Measurements from ENCODE around the gene MEN1.

MEN1 gene

DNA sequence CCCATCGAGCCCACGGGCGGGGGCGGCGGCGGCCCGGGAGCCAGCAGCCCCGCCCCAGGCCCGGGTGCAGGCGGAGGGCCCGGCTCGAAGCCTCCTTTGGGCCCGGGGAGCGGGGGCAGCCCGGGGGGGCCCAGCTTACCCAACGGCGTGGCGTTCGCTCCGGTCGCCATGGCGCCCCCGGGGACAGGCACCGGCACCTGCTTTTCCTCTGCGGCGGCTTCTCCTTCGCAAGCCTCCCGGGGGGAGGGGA, 32.2 kb downstream of the MEN1 start:
- no peak for DNase-seq

DNA sequence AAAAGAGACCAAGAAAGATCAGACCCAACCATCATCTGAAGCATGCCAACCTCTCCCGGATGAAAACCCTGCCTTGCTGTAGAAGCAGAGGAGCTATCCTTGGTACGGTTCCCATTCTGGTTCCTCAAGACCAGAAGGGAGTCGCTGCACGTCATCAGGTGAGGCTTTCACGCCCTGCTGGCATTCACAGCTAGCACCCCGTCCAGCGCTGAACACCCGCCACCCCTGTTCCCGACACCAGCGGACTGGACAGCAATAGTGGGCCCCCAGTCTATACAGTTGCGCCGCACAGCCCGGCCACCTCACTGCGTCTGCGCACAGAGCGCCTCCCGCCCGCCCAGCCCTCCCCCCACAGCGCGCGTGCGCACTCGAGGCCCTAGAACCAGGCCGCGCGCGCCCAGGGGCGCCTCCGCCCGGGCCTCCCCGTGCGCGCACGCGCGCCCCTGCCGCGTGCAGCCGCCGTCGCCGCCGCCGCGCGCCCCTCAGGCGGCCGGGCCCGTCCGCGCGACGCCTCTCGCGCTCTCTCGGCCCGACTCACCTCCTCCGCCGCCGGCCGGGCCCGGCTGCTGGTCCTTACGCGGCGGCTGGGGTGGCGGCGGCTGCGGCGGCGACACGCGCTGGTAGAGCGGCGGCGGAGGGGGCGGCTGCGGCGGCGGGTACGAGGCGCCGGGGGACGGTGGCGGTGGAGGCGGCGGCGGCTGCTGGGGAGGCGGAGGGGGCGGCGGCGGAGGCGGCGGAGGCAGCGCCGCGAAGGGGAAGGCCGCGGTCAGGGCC, 32.7 kb downstream of the MEN1 start:
- peak; percentile 78 for DNase-seq

DNA sequence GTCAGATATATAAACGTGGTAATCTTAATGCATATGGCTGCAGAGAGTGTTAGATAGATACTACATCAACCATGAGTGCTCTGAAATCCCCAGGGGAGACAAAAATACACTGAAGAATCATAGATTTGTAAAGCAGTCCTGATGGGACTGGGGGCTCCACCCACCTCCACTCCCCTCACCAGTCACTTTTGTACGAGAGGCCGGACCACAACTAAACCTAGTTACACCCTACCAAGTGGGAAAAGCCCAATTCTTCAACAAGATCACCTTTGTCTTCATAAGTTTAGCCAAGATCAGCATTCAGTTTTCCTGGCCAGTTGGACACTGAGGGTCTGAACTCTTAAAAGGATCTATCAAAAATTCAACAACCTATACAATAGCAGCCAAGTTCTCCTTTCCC, 33.5 kb downstream of the MEN1 start:
- no peak for DNase-seq

DNA sequence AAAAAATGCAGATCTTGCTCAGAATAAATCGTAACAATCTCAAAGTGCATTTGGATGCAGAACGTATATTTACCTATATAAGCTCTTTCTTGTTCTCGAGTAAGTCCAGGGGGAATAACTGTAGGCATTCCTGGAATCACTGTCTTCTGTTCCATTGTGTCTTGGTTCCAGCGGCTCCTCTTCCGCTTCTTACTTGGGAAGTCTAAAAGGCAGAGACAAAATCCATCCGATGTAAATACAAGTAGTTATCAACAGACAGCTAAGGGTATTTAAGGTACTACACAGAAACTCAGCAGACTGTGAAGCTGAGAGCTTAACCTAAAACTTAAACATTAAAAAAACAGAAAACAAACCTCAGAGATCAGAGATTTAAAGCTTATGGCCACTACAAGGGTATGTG, 33.9 kb downstream of the MEN1 start:
- no peak for DNase-seq

DNA sequence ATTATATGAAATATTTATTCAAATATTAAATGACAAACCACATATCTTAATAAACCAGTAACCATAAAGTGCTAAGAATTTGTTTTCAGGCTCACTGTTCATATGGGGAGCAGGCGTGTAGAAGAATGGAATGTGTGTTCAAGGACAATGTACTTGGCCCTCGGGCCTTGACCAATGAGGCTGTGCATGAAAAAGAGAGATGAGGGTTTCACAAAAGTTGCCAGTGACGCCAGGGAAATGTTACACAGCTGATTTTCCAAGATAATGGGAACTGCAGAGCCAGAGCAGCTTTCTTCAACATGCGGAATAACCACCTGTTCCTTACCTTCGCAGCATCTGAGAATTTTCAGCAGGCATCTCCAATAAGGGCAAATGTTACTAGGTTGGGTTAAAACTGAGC, 36.2 kb downstream of the MEN1 start:
- no peak for DNase-seq

DNA sequence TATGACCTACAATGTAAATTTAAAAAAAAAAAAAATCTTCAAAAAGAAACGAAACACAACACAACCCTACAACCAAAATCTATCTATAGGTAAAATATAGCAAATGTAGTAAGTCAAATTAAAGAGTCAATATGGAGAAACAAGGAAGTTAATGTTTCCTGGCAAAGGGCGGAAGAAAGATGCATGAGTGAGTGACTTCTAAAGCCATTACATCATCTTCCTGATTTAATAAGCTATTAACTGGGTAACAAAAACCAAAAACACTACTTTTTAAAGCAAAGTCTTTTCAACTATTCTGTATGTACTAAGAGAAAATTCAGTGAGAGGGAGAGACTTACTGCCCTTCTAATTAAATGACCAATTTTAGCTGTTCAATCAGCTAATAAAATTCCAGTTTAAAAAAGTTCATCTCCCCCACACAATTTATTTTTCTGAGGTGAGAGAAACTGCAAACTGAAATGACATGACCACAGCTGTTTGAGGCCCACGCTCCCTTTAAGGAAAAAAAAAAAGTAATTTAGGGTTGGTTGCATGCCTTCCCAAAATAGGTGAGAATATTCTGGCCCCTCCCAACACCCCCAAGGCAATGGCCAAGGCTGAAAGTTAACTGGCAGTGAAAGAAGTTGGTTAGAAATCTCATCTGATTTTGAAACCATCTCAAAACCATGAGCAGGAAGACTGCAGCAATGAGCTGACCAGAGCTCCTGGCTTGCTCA, 37.9 kb downstream of the MEN1 start:
- no peak for DNase-seq

DNA sequence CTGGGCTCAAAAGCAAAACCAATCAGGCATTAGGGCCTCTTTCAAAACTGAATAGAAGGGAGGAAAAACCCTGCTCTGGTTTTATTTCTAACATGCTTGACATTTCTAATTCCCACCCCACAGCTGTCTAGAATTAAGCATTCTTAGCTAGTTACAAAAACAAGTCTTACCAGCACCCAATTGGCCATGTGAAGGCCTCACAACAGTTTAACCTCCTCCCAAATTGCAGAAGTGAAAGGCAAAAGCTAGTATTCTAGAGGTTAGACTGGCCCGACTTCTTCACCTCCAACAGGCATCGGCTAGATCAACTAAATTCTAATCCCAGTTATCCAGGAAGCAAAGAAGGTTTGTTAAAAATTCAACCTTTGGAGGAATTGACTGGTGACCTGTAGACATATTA, 38.5 kb downstream of the MEN1 start:
- DNase-seq, result no peak

DNA sequence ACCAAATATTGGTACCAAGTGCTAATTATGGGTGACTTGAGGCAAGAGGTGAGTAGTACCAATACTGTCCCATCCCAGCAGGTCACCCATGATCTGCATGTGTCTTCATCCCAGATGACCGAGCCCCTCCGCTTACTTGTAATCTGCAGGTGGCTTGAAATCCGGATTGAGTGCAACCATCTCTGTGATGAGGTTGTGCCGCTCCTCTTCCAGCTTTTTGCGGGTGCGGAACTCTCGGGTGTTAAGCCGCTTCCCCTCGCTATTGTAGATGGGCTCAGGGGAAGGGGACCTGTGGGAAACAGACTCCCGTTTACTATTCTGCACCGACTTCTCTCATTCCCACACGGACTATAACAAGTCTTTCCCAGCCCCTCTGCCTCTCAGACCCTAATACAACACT, 40.2 kb downstream of the MEN1 start:
- no peak for DNase-seq

DNA sequence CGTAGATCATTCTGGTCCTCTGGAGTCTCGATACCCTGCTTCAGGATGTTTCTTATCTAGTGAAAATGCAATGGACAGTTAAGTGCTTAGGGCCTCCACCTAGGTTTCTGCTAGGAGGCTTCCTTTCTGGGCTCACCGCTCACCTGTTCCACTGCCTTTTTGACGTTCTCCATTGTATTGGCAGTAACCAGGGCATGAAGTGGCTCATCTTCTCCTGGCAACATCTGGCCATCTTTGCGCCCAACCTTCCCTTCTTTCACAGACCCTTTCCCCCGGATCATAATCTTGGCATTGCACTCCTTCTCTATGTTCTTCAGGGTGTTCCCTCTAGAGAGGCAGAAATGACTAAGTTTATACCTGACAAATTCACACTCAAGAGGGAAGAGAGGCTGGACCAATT, 41.1 kb downstream of the MEN1 start:
- DNase-seq, result no peak

DNA sequence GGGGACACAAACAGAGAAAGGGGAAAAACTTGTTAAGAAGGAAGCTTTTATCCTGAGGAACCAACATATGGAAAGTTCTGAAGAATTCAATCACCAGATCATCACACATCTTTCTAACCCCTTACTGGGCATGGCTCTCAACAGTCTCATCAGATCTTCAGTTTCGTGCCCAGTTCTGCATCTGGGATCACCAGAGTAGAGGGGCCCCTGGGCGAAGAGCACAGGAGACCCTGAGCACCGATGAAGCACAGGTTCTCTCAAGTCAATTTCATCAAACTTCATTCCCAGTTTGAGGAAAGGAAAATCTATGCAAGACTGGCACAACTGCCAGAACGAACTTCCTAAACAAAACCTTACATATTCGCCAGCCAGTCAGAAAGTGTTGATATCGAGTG, 42.1 kb downstream of the MEN1 start:
- DNase-seq, result no peak

DNA sequence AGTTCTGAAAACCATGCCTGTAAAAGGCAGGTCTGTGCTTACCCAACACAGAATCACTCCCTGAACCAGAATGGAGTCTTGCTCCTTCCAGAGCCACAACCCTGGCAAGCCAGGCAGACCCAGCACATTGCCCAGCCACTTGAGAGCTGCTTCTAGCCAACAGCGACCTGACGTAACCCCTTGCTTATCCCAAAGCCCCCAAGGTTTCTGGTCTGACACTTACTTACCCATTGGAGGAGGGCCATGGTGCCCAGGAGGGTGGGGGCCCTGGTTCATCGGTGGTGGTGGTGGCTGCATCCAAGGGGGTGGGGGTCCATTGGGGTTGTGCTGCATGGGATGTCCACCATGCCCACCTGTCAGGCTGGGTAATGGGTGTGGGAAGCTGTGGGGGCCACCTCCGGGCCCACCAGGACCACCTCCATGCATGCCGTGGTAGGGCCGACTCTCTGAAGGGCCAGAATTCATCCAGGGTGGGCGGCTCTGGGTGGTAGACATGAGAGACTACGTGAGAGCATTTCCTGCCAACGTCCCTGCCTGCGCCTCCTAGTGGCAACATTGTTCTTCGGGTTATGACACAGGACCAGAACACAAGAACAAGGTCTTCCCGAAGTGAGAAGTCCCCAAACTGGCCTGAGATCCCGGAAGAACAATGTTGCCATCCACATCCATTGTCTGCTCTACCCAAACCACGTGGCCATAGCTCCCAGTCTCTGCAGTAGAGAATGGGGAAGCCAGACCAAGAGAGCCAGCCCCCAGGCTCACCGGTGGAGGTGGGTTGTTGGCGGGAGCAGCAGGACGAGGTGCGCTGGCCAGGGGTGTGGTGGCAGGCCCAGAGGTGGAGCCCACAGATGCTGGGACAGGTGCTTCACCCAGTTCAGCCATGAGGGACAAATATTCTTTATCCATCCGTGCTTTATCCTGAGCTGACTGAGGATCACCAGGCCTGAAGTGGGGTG, 42.7 kb downstream of the MEN1 start:
- peak; percentile 66 for DNase-seq

DNA sequence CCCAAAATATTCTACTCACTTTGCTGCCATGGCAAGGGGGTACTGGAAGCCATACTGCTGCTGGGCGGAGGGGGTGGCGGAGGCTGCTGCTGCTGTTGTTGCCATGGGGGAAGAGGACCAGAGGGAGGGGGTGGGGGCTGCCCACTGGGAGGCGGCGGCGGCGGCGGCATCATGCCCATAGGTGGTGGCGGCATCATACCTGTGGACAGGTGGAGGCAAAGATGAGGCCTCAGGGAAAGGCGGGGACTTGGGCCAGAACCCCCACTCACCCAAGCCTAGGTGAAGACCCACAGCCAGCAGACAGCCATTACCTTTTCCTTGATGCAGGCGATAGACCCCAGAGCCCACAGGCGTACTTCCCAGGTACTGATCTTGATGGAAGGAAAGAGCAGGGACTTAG, 43.5 kb downstream of the MEN1 start:
- no peak for DNase-seq

DNA sequence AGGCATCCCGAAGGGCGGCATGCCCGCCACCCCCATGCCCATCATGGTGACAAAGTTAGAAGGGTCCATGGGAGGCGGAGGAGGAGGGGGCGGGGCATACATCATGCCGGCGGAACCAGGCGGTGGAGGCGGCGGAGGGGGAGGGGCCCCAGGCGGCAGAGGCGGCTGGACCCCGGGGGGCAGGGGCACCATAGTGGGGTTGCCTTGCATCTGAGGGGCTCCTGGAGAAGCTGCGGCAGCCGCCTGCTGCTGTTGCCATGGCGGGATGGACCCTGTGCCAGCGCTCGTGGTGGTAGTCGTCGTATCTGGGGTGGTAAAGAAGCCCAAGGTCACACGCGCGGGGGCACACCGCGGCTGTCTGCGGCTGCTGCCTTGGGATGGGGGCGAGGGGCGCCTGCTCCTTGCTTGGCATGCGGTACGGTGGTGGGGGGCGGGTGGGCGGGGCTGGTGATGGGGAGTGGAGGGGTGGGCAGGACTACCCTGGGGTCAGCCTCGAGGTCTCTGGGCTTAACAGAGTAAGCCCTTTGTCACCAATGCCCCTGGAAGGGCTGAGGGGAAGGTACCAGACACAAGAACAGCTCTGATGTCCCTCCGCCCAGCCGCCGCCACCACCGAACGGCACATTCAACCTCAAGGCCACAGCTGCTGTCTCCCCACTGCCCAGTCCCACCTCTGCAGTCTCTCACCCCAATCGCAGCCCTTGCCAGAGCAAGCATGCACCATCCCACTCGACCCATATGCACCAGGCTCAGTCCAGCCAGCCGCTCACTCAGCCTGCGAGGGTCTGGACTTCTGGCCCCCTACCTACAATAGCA, 44.3 kb downstream of the MEN1 start:
- DNase-seq, result no peak

DNA sequence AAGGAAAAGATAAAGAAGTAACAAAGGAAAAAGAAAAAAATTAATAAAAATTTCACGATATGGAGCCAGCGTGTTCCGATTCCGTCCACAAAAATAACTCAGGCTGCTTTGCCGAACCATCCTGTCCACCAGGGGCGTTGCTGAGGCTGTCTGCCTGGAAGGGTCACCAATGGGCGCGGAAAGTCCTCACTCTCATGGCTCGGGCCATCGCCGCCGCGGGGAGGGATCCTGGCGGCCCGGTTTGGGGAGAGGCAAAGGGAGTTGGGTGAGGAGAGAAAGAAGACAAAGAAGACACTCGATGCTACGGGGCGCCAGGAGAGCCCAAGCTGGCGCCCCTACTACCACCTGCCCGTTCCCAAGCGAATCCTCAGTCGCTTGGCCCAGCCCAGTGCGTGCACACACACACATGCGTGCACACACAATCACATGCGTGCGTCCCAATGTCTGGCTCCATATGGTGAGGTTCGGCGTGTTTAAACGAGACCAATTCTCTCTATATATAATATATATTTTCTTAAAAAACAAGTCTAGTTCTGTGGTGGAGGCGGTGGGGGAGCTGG, 45.0 kb downstream of the MEN1 start:
- DNase-seq, result no peak

DNA sequence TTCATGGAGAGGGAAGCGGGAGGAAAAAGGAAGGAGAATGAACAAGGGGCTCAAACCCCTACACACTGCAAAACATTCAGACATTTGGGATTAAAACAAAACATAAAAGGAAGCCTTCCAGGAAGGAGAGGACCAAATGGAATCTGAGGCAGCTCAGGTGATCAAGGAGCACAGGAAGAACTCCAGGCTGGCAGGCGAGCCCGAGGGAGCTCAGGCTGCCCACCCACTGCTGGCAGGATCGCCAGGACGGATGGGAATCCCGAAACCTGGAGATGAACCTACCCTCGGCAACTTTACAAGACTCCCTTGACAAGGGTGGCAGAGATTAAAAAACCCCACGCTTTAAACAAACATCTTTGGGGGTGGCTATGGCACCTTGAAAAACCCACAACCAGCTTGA, 45.6 kb downstream of the MEN1 start:
- no peak for DNase-seq

DNA sequence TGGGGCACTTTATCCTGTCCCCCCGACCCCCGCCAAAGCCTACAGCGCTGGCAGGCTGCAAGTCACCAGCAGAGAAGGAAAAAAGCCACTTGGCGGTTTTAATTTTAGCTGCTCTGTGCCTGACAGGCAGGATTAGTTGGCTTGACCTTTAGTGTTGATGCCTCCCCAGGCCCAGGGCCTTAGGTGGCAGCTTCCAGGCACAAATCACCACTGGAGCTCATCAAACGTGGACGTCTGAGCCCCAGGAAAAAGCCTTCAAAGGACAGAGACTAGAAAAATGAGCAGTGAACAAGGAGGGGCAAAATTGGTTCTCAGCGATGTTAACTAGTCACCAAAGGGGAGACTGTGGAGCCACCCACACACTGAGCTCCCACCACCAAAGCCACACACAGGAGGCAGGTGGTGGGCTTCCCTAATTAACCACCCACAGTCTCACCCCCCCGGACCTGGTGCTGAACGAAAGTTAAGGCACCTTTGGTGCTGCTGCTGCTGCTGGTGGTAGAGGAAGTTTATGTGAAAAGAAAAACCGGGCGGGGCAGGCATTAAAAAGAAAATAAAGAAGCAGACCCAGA, 46.2 kb downstream of the MEN1 start:
- DNase-seq, result peak; percentile 47

DNA sequence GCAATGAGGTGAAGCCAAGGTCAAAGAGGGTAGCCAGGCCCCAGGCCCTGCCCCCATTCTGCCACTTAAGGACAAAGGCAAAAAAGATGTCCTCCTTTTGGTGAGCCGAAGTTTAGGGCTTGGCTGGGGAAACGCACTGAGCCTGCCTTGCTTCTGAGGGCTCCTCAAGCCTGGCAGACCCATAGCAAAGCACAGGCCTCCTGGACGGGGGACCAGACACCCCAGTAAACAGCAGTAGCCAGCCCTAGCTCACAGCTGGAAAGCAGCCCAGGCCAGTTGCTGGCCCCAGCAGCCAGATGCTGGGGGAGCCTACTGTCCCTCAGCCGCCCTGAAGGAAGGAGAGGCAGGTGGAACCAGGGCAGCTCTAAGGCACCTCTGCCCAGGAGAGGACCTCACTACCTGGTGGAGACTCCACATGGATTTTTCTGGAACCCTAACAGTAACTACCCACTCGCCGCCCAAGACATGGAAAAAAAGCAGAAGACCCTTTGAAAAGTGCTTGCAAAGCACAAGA, 46.8 kb downstream of the MEN1 start:
- no peak for DNase-seq

DNA sequence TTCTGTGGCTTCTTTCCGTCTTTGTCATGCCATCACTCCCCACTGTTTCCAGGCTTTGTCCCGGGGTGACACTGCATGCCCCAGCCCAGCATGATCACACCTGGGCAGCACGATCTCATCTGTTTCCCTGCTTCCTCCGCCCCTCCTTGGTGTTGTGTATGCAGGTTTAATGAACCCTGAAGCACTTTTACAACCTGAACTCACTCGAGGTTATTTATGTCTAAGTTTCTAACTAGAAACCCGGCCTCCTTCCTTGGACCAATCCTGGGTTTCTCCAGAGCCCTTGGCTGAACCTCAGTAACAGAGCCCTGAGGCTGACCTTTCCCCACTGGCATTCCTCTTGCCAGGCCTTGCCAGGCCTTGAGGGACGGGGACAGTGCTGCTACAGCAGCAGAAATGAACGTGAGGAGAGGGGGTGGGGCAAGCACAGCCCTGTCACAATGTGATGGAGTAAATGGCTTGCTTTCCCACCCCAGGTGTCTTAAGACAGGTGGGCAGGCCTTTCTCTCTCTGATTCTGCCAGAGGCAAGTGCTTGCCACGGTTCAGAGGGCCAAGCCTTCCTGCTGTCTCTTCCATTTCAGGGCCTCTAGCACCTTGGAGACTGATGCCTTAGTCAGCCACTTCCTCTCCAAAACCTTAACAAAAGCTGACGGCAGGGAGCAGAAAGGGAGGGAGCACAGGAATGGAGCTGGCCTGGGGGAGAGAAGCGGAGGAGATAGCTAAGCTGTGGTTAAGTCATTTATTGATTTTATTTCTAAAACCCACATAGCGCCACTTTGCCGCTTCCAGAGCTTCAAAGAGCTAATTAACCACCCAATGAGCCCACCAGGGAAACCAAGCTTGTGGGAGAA, 47.5 kb downstream of the MEN1 start:
- no peak for DNase-seq

DNA sequence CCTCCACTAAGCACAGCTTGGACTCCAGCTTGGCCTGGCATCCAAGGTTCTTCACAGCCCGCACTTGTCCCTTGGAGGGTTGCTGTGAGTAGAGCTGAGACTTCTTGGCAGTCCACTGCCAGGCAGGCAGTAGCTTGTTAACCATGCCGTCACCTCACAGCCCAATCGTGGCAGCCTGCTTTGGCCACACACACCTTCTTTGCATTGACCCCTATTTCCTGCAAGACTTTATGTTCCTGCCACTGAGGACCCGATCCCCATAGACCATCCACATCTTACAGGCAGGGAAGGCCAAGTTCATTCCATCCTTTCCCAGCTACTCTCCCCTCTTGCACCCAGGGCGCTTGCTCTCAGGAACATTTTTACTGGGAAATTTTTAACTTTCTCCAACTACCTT, 48.1 kb downstream of the MEN1 start:
- DNase-seq, result no peak

DNA sequence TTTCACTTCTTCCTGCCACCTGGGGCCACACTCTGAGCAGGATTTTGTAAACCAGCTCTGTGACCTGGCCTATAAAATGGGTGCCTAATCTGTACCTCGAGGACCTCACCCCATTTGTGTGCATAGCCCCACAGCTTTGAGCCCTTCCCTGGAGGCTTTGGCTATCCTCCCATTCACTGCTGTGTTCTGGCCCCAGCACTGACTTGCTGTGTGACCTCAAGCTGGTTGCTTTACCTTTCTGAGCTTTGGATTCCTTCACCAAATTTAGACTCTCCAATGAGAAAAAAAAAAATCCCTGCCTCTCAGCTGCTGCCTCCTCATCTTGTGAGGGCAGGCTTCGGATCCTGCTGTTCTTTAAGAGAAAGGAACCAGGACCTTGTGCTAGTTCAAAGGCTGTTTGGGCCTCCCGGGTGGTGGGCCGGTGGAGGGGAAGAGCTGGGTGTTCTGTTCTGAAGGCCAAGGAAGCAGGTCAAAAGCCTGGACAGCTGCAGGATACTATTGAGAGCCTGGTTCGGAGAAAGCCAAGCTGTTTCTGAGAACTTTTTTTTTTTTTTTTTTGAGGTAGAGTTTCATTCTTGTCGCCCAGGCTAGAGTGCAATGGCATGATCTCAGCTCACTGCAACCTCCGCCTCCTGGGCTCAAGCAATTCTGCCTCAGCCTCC, 49.5 kb downstream of the MEN1 start:
- no peak for DNase-seq

All from stimulated activated naive CD4-positive, alpha-beta T cell treated with Interleukin-2 at 50 U/mL for 16 hours (primary cell).